ENCODE data around the gene CPSF4L.
"Not testable (repeated sequence)": the region's sequence is repeated elsewhere in the genome, so short reads cannot be mapped to it uniquely, and the experiment has no call there.

DNA sequence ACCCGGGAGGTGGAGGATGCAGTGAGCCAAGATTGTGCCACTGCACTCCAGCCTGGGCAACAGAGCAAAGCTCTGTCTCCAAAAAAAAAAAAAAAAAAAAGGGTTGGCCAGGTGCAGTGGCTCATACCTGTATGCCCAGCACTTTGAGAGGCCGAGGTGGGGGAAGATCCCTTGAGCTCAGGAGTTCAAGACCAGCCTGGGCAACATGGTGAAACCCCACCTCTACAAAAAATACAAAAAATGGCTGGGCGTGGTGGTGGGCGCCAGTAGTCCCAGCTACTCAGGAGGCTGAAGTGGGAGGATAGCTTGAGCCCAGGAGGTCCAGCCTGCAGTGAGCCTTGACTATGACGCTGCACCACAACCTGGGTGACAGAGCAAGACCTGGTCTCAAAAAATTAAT lies 47.3 kb upstream of the CPSF4L start:
- TF ChIP-seq, protein P1, sequence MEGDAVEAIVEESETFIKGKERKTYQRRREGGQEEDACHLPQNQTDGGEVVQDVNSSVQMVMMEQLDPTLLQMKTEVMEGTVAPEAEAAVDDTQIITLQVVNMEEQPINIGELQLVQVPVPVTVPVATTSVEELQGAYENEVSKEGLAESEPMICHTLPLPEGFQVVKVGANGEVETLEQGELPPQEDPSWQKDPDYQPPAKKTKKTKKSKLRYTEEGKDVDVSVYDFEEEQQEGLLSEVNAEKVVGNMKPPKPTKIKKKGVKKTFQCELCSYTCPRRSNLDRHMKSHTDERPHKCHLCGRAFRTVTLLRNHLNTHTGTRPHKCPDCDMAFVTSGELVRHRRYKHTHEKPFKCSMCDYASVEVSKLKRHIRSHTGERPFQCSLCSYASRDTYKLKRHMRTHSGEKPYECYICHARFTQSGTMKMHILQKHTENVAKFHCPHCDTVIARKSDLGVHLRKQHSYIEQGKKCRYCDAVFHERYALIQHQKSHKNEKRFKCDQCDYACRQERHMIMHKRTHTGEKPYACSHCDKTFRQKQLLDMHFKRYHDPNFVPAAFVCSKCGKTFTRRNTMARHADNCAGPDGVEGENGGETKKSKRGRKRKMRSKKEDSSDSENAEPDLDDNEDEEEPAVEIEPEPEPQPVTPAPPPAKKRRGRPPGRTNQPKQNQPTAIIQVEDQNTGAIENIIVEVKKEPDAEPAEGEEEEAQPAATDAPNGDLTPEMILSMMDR (IDR thresholded peaks at IDR 0.05), result not testable (repeated sequence)
- not testable (repeated sequence) for TF ChIP-seq TEAD4 (IDR thresholded peaks at IDR 0.05; ENCODE audit: borderline replicate concordance, insufficient read depth); TAF1 (IDR thresholded peaks at IDR 0.05; ENCODE audit: borderline replicate concordance, low read depth, low read length); EP300 (IDR thresholded peaks at IDR 0.05; ENCODE audit: borderline replicate concordance in 1 of 2, low read depth in 1 of 2, low read length in 1 of 2); YY1 (IDR thresholded peaks at IDR 0.05; ENCODE audit: low read depth); FOSL2 (IDR thresholded peaks at IDR 0.05; ENCODE audit: borderline replicate concordance, low read depth); EZH2phosphoT487 (IDR thresholded peaks at IDR 0.05; ENCODE audit: borderline replicate concordance, low read depth); RCOR1 (IDR thresholded peaks at IDR 0.05; ENCODE audit: low read length)
- TF ChIP-seq, protein P2, sequence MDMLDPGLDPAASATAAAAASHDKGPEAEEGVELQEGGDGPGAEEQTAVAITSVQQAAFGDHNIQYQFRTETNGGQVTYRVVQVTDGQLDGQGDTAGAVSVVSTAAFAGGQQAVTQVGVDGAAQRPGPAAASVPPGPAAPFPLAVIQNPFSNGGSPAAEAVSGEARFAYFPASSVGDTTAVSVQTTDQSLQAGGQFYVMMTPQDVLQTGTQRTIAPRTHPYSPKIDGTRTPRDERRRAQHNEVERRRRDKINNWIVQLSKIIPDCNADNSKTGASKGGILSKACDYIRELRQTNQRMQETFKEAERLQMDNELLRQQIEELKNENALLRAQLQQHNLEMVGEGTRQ (IDR thresholded peaks at IDR 0.05; ENCODE audit: borderline replicate concordance, low read depth, low read length), result not testable (repeated sequence)
- TF ChIP-seq, protein P3, sequence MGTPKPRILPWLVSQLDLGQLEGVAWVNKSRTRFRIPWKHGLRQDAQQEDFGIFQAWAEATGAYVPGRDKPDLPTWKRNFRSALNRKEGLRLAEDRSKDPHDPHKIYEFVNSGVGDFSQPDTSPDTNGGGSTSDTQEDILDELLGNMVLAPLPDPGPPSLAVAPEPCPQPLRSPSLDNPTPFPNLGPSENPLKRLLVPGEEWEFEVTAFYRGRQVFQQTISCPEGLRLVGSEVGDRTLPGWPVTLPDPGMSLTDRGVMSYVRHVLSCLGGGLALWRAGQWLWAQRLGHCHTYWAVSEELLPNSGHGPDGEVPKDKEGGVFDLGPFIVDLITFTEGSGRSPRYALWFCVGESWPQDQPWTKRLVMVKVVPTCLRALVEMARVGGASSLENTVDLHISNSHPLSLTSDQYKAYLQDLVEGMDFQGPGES (IDR thresholded peaks at IDR 0.05; ENCODE audit: low read depth, low read length), result not testable (repeated sequence)
- TF ChIP-seq, protein P4, sequence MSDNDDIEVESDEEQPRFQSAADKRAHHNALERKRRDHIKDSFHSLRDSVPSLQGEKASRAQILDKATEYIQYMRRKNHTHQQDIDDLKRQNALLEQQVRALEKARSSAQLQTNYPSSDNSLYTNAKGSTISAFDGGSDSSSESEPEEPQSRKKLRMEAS (IDR thresholded peaks at IDR 0.05; ENCODE audit: low read depth), result not testable (repeated sequence)
